GM21360 (cell line): ENCODE results near the gene CCDC9B.

Experiments
- ATAC-seq: cut with Tn5 transposase; IDR thresholded peaks from one replicate; pipeline ENCODE4 v1.9.1; 2021; ENCODE audit warnings: mild to moderate bottlenecking, moderate library complexity; ENCODE audit not compliant: unreplicated experiment

The CCDC9B gene

DNA sequence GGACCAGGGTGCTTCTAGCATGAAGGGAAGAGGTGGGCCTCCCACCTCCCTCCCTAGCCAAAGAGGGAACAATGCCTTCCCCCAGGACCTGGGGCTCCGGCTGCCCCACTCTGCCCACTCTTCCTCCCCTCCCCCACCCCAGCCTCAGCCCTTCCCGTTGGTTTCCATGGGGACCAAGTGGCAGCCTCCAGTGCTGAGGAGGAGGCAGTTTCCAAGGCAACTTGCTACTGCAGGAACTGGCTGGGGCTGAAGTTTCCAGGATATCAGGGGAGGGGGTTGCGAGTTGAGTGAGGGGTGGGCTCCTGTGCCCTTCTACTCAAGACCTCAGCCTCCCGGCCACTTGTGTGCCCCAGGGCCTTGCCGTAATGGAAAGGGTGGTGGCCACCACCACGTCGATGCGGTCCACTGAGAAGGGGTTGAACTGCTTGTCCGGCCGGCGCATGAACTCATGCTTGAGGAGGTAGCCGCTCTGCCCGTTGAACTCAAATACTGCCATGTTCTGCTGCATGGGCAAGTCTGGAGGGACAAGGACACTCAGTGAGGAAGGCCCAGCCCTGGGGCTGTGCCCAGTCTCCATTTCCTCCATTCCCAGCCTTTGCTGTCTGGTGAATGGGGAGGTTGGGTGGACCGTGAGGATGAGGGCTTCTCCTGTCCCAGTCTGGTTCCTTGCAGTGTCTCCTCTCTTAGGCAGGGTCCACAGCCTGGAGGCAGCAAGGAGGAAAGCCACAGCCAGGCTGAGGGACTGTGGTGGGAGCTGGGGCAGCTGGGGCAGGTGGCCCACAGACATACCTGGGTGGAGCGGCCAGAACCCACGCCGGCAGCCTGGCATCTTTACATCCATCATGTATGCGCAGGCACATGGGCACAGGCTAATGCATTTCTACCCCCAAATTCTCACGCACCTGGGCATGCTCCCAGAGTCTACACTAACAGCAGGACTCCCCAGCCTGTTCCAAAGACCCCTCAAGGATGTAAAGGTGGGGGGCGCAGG lies 46.5 kb downstream of the CCDC9B start:
- ATAC-seq, result no peak

DNA sequence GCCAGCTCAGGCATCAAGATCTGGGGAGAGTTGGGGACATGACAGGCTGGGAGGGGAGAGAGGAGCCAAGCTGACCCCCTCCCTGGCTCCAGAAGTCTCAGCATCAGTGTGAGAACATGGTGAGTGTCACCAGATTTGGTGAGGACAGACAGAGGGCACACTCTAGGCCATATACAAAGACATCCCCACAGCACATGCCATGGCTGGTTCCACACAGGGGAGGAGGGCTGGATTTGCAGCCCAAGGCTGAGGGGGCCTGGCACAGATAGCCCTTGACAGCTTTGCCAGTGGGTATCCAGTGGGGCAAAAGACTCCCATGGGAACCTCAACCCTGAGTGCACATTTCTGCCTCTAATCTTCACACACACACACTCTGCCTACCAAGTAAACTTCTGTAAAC lies 47.7 kb downstream of the CCDC9B start:
- ATAC-seq, result no peak

DNA sequence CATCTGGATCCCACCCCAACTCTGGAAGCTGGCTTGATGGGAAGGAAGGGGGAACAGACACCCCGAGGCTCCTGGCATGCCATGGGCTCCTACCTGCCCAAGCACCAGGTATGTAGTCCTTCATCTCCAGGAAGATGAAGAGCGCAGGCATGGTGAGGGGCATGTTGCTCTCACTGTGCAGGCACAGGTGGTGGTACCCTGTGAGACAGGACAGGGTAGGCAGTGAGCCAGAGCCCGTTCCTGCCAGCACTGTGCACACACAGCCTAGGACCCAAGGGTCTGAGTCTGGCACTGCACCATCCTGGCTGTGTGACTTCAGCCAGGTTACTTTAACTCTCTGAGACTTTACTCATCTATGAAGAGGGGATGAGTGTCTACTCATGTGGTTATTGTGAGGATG lies 48.5 kb downstream of the CCDC9B start:
- no peak for ATAC-seq

GRCh38 chr15:40290918-40291574 lies 49.7 kb downstream of the CCDC9B start:
- no peak for ATAC-seq

DNA sequence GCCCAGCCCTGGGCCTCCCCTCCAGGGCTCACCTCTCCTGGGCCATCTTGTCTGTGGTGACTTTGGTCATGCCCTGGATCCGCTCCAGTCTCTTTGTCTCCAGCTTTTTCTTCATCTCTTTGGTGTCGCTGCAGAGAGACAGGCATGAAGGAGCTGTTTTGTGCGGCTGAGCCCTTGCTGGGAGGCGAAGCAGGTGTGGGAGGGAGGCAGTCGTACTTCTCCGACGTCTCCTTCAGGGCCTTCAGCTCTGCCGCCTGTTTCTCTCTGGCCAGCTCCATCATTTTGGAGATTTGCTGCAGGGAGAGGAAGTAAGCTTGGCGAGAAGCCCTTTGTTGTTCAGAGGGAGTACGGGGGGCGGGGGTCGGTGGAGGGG lies 50.2 kb downstream of the CCDC9B start:
- no peak for ATAC-seq

GRCh38 chr15:40289140-40289775 lies 51.5 kb downstream of the CCDC9B start:
- no peak for ATAC-seq

DNA sequence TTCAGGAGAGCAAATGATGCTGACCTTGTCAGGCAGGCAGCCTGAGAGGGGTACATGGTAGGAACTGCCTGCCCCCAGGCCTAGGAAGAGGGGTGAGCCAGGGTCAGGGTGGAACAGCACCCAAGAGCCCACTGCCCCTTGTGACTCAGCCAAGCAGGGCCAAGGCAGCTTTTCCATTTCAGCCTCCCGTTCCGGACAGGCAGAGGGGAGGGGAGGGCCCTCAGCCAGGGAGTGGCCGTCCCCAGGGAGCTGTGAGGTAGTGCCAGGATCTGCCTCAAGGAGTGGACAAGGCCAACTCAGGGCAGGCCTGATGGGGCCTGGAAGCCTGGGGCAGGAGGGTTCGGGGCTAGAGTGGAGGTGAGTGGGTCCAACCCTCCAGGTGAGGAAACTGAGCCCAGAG lies 52.8 kb downstream of the CCDC9B start:
- no peak for ATAC-seq

GRCh38 chr15:40287505-40287904 lies 53.2 kb downstream of the CCDC9B start:
- no peak for ATAC-seq

- ATAC-seq, result no peak
Observed at GRCh38 chr15:40286794-40287193, 53.9 kb downstream of the CCDC9B start.

DNA sequence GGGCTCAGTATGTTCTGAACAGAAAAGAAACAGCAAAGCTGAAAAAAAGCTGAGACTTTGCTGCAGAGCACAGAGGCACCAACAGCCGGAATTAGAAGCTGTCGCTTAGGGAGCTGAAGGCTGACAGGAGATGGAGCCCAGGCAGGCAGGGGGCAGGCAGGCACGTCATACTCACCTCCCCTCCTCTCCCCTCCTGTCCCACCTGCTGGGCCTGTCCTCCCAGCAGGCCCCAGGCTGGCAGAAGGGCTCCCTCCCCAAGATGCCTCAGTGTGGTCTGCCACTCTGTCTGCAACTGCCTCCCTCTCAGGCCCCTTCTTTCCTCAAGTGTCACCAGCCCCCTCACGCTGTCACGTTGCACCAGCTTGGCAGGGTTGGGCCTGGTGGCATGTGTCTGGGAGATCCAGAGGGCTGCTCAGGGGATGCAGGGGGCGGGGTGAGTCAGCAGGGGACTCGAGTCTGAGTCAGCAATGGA lies 54.6 kb downstream of the CCDC9B start:
- ATAC-seq, result no peak

DNA sequence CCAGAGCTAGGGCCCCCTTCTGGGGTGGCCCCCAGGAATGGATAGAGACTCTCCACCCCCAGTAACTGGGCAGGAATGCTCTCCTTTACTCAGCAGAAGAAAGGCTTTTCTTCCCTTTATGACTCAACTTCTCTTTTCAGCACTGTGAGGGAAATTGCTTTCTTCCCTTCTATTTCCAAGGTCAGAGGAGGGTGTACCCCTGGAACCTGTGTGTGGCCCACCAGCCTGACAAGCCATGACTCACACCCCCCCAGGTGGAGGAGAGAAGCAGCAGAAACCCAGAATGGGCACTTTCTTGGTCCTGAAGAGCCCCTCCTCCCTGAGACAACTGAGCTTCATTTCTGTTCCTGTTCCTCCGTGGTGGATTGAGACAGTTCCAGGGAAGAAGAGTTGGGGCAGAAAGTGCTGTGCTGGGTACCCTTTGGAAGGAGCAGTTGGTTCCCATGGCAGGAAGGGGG lies 55.2 kb downstream of the CCDC9B start:
- no peak for ATAC-seq

DNA sequence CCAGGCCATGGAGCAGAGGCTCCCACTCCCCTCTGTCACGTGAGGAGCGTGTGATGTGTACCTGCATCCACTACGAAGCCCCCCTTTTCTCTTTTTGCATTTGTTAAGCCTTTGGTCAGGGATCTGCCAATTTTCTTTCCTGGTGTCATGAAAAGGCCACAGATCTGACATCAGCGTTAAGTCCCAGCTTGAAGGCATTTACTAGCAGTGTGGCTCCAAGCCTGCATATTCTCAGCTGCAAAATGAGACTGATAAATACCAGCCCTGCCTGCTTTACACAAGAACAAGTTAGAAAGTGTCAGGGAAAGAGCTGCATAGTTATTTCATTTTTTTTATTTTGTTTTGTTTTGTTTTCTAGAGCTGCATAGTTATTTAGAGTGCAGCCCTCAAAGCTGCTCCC lies 55.6 kb downstream of the CCDC9B start:
- no peak for ATAC-seq

DNA sequence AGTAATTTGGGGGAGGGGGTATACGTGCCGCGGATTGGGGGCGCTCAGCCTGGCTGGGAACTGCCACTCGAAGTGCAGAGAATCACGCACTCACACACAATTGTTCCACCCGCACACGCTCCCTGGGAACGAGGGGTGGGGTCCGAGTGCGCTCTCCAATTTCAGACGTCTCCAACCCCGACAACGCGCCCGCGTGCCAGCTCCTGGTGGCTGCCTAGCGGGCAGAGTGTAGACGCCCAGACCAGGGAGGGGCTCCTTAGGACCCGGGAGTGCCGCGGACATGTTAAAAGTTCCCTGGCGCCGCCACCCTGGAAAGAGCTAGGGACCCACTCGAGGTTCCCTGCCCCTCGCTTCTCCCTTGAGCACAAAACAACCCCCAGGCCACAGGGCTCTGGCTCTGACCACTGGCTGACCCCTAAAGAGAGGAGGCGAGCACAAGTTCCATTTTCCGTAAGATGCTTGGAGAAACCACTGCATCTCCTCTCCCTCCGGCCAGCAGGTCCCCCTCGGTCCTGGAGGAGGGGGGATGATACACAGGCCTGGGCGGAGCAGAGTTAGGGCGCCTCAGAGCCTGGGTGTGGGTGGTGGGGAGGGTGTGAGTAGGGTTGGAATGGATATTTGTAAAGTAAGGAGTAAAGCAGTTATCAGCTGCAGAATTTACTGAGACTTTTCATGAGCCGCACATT lies 57.0 kb downstream of the CCDC9B start:
- ATAC-seq, result no peak

DNA sequence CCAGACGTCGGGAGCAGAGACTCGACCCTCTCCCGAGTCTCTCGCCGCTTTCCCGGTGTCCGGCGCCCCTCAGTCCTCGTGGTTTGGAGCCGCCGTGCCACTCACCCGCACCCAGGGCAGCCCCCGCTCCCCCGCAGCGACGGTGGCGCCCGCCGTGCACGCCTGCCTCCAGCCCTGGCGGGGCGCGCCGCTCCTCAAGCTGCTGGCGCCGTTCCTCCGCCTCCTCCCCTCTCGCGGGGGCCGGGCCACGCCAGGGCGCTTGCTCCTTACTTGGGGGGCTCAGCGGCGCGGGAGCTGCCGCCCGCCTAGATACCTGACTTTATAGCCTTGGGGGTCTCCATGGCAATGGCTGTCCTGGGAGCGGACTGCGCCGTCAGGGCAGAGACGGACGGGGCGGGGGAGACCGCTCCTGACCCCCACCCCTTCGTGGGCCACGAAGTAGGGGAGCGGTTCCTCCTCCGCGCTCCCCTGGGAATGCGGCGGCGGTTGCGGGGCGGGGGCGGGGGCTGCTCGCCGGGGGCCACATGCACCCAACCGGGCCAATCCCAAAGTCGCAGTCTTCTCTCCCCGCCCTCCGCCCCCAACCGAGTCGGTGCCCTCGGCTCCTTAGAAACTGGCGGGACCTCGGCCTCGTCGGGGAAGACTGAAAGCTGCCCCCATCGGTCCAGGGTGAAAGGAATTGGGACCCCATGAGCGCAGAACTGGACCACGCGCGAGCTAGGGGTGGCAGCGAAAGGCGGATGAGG lies 57.7 kb downstream of the CCDC9B start, which contains the start of gene ANKRD63:
Gene ANKRD63, minus strand, starts transcription at position 196 of the 746 bp plus-strand sequence. CDS start 478 bp downstream, outside the sequence.
- no peak for ATAC-seq

DNA sequence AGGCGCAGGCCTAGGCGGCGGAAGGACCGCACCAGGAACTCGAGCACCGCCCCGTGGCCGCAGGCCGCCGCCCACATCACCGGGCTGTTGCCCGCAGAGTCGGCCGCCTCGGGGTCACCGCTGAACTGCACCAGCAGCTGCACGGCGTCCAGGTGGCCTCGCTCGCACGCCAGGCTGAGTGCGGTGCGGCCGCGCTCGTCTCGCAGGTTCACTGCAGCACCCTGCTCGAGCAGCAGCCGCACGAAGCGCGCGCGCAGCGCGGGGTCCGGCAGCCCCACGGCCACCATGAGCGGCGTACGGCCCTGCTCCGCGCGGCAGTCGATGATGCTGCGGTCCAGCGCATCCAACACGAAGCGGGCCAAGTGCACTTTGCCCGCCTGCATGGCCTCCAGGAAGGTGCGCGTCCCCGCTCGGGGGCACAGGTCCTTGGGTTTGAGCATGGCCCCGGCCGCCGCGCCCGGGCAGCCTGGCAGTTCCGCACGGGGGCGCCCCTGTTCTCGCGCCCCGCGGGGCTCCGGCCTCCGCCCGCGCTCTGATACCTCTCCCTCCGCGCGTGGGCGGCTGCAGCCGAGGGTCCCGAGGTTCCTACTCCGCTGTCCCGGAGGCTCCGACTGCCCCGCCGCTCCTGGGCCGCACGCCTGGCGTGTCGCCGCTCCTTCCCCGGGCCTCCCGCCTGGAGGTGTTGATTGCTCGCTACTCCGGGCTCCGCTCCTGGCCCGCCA lies 58.4 kb downstream of the CCDC9B start:
- no peak for ATAC-seq

GRCh38 chr15:40281801-40282146 lies 59.0 kb downstream of the CCDC9B start:
- ATAC-seq, result no peak
